Kidney (tissue), 14 donors: Measurements from ENCODE around the gene RTCA. TPM values are rescaled to one million over a fixed set of nuclear protein-coding genes. Genes with fewer than 3 reads are reported as not detected.

Experiments
- DNase-seq, 5 donors: peaks; one replicate each; pipeline ENCODE4 v3.0.0-alpha.2; 2013 to 2020
- FAIRE-seq: peaks from 2 replicates; lab custom pipeline; 2012; peaks lifted over from hg19 to GRCh38; lab: Jason Lieb, UNC
- H3K27ac ChIP-seq, 2 donors: one replicate each; pipeline ENCODE4 v1.7.0; 2013; ENCODE audit warnings: low read depth in 2 of 2, low read length in 2 of 2, inconsistent platforms in 1 of 2
- H3K27me3 ChIP-seq: one replicate; pipeline ENCODE4 v1.7.1; 2013; ENCODE audit warnings: low read length, inconsistent platforms; ENCODE audit not compliant: control insufficient read depth, insufficient read depth
- H3K36me3 ChIP-seq, 3 donors: one replicate each; pipeline versions ENCODE4 v1.7.0 to v1.7.1; 2013; ENCODE audit warnings: low read length in 3 of 3, control low read depth in 1 of 3, inconsistent platforms in 1 of 3; ENCODE audit not compliant: insufficient read depth in 3 of 3, control insufficient read depth in 2 of 3
- H3K4me1 ChIP-seq, 3 donors: one replicate each; pipeline versions ENCODE4 v1.7.0 to v1.7.1; 2013; ENCODE audit warnings: low read length in 3 of 3, inconsistent platforms in 1 of 3, low read depth in 1 of 3; ENCODE audit not compliant: control insufficient read depth in 2 of 3, insufficient read depth in 2 of 3
- H3K4me3 ChIP-seq, 3 donors: one replicate each; pipeline versions ENCODE4 v1.7.0 to v1.8.1; 2013; ENCODE audit warnings: low read length in 3 of 3, control low read depth in 1 of 3, inconsistent platforms in 1 of 3
- H3K9ac ChIP-seq, 3 donors: one replicate each; pipeline versions ENCODE4 v1.7.0 to v1.7.1; 2013; ENCODE audit warnings: low read length in 3 of 3, control low read depth in 1 of 3, inconsistent platforms in 1 of 3
- H3K9me3 ChIP-seq, 3 donors: one replicate each; pipeline versions ENCODE4 v1.7.0 to v1.7.1; 2013; ENCODE audit warnings: low read length in 3 of 3, control low read depth in 1 of 3, inconsistent platforms in 1 of 3; ENCODE audit not compliant: control insufficient read depth in 2 of 3, insufficient read depth in 1 of 3
- intact Hi-C: fragments of 100-400 bp; cut with DNase I; formaldehyde crosslinking; loops from one replicate; pipeline ENCODE4 v1.11.1; 2022
- polyA plus RNA-seq: library from polyadenylated mRNA; stranded (reverse); fragments of 350-450 nt; fragmentation: Illumina TruSeq; extraction: RNeasy Lipid Tissue Mini Kit (QIAGEN cat#74804); gene quantifications from one replicate; pipeline ENCODE4 v1.2.3, GENCODE V29; 2014; ENCODE audit warnings: low read depth, low replicate concordance; ENCODE audit not compliant: insufficient read depth
- total RNA-seq: library from RNA; stranded (reverse); fragmentation: NEBNext Ultra II Directional; extraction: Animal tissue kit (Norgen Biotek cat#: 25700); gene quantifications from one replicate; pipeline ENCODE4 v1.2.1, GENCODE V29; 2021
- TF ChIP-seq, protein P1 (sequence below): IDR thresholded peaks from 3 replicates; pipeline ENCODE4 v1.5.1; 2012; ENCODE audit warnings: mild to moderate bottlenecking, moderate library complexity, borderline replicate concordance; ENCODE audit not compliant: insufficient read depth; ENCODE audit errors: extremely low read depth
- donor health status: control.
- donor health status: control.
- donor health status: control.
- donor health status: control.
- donor health status: control.
- donor health status: DM: yes; HTN: yes; CAD: no.
- donor health status: Normal renal cell carcinoma (clear cell type).

The RTCA gene
- total and polyA plus RNA-seq, 2 donors from 2014 or later, result 30.8 to 51.1 TPM

DNA sequence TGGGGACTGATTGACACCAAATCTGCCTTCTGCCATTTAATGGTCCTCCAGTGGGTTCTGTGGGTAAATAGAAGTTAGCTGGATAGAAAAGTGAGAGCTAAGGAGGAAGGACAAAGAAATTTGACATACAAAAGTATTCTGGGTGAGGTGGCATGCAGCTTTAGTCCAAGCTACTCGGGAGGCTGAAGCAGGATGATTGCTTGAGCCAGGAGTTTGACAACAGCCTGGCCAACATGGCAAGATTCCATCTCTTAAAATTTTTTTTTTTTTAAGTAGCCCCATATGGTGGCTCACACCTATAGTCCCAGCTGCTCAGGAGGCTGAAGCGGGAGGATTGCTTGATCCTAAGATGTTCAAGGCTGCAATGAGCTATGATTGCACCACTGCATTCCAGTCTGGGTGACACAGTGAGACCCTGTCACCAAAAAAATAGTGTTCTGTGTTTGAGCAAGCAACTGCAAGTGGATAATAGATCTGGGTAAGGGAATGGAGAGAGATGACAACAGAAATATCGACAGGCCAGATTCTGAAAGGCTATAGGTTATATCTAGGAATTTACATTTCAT lies 13.4 kb downstream of the RTCA start:
- no peak overlapping the region for H3K4me3 ChIP-seq
- intact Hi-C loops, result no loop called here
- H3K36me3 ChIP-seq, result peaks cover 7 to 65% (median 19%) of the 10 kb centered on the region in 3 donors
- TF ChIP-seq, protein P1, sequence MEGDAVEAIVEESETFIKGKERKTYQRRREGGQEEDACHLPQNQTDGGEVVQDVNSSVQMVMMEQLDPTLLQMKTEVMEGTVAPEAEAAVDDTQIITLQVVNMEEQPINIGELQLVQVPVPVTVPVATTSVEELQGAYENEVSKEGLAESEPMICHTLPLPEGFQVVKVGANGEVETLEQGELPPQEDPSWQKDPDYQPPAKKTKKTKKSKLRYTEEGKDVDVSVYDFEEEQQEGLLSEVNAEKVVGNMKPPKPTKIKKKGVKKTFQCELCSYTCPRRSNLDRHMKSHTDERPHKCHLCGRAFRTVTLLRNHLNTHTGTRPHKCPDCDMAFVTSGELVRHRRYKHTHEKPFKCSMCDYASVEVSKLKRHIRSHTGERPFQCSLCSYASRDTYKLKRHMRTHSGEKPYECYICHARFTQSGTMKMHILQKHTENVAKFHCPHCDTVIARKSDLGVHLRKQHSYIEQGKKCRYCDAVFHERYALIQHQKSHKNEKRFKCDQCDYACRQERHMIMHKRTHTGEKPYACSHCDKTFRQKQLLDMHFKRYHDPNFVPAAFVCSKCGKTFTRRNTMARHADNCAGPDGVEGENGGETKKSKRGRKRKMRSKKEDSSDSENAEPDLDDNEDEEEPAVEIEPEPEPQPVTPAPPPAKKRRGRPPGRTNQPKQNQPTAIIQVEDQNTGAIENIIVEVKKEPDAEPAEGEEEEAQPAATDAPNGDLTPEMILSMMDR, result no peak
- no peak overlapping the region for H3K27ac ChIP-seq
- FAIRE-seq (no peak), DNase-seq (no peak)
- no peaks in the 10 kb centered on the region for H3K9me3 ChIP-seq
- H3K4me1 ChIP-seq, result no peaks in the 10 kb centered on the region
- no peak overlapping the region for H3K9ac ChIP-seq
- H3K27me3 ChIP-seq, result no peaks in the 10 kb centered on the region

DNA sequence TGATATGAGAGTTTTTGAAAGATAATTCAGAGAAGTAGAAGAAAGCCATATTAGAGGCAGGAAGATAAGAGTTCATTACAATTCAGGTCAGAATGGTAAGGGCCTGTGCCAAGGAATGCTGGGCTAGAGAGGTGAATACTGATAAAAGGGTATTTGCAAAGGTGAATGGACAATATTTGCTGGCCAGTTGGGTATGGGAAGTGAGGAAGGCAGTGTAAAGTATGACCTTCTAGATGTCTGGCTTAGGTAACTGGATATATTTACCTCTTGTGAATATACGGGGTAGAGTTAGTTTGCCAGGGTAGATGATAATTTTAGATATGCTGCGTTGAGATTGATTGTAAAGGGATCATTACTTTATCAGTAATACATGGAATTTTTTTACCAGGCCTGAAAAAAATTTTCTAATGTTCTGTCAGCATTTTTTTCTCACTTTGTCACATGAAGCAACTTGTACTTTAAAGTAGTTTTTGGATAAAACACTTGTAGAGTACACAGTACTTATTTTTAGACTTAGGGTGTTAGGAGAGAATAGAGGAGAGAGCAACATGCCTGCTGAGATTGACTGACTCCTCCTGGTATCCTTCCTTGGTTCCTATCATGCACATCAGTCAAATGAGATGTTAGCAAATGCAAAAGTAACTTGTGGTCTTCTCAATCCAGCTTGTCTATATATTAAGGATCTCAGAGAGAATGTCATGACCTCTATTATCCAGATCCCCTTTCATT lies 14.1 kb downstream of the RTCA start:
- Histone ChIP-seq H3K27ac (no peak overlapping the region), H3K9me3 (no peaks in the 10 kb centered on the region), H3K4me1 (no peaks in the 10 kb centered on the region), H3K4me3 (no peak overlapping the region), H3K9ac (no peak overlapping the region), H3K27me3 (no peaks in the 10 kb centered on the region), H3K36me3 (peaks cover 4 to 66% (median 19%) of the 10 kb centered on the region in 3 donors)
- FAIRE-seq (no peak), DNase-seq (no peak)
- intact Hi-C loops, result no loop called here
- TF ChIP-seq, protein P1, result no peak

DNA sequence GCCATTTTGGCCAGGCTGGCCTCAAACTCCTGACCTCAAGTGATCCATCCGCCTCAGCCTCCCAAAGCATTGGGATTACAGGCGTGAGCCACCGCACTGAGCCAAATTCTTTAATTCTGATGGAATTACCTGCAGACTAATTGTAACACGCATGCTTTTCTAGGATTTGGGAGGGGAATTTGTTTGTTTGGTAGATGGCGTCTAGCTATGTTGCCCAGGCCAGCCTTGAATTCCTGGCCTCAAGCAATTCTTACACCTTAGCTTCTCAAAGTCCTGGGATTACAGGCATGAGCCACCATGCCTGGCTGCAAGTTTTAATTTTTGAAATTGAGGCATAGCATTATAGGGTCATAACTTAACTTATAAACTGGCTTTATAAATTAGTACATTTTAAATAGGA lies 18.6 kb downstream of the RTCA start:
- Histone ChIP-seq H3K36me3 (peaks cover 2 to 65% (median 17%) of the 10 kb centered on the region in 3 donors), H3K27ac (no peak overlapping the region), H3K9ac (no peak overlapping the region), H3K27me3 (no peaks in the 10 kb centered on the region), H3K9me3 (no peaks in the 10 kb centered on the region), H3K4me3 (no peak overlapping the region), H3K4me1 (no peaks in the 10 kb centered on the region)
- TF ChIP-seq, protein P1, result no peak
- no peak for DNase-seq
- FAIRE-seq, result no peak
- intact Hi-C loops, result no loop called here
